ENCODE data around the gene R3HDM2. TPM values are rescaled to one million over a fixed set of nuclear protein-coding genes. Genes with fewer than 3 reads are reported as not detected.

R3HDM2 gene
- total and polyA plus RNA-seq, 4 donors, result 7.4 to 28.9 (median 15.1) TPM

GRCh38 chr12:57464569-57464968 is 33.7 kb upstream of the R3HDM2 start:
- Histone ChIP-seq H3K27ac (ENCODE audit: low read depth in 1 of 2, low read length in 2 of 2) (no peak overlapping the region), H3K4me1 (ENCODE audit: control insufficient read depth in 4 of 4, insufficient read depth in 4 of 4, low read length in 3 of 4) (peaks cover 7 to 27% (median 17%) of the 10 kb centered on the region in 4 donors), H3K27me3 (ENCODE audit: control insufficient read depth in 4 of 4, insufficient read depth in 4 of 4, low read length in 3 of 4) (no peaks in the 10 kb centered on the region), H3K4me3 (ENCODE audit: low read depth in 1 of 3, low read length in 3 of 3) (no peak overlapping the region), H3K9ac (ENCODE audit: low read depth in 1 of 2, low read length in 2 of 2) (no peak overlapping the region), H3K9me3 (ENCODE audit: control insufficient read depth in 4 of 4, low read length in 3 of 4) (no peaks in the 10 kb centered on the region), H3K36me3 (ENCODE audit: control insufficient read depth in 4 of 4, insufficient read depth in 3 of 4, low read depth in 1 of 4, low read length in 3 of 4) (no peaks in the 10 kb centered on the region)
- 94% methylated on average over 12 of the region's 12 CpGs for WGBS
- DNase-seq (ENCODE audit: low spot score), result no peak
- no peak for TF ChIP-seq REST (IDR thresholded peaks at IDR 0.05)
- TF ChIP-seq YY1 (IDR thresholded peaks at IDR 0.05), result no peak
- no peak for TF ChIP-seq ZBTB33 (IDR thresholded peaks at IDR 0.05)
- TF ChIP-seq CTCF (IDR thresholded peaks at IDR 0.05; ENCODE audit: low read depth, low read length, missing input control), result no peak
- no peak for TF ChIP-seq FOXA2 (IDR thresholded peaks at IDR 0.05)
- TF ChIP-seq EGR1 (IDR thresholded peaks at IDR 0.05; ENCODE audit: low read depth in 2 of 2), result no peak
- no peak for TF ChIP-seq HNF4A (conservative IDR thresholded peaks at IDR 0.05)
- no peak for TF ChIP-seq HNF4G (IDR thresholded peaks at IDR 0.05)
- TF ChIP-seq JUND (IDR thresholded peaks at IDR 0.05), result no peak
- no peak for TF ChIP-seq NR2F2 (IDR thresholded peaks at IDR 0.05)
- no peak for TF ChIP-seq TAF1 (conservative IDR thresholded peaks at IDR 0.05)
- TF ChIP-seq RAD21 (IDR thresholded peaks at IDR 0.05), result no peak
- no peak for TF ChIP-seq ATF3 (IDR thresholded peaks at IDR 0.05)
- TF ChIP-seq FOXA1 (IDR thresholded peaks at IDR 0.05), result no peak
- no peak for TF ChIP-seq SP1 (IDR thresholded peaks at IDR 0.05)
- no peak for TF ChIP-seq MAX (IDR thresholded peaks at IDR 0.05)

GRCh38 chr12:57462912-57463253 is 32.0 kb upstream of the R3HDM2 start:
- 29% methylated on average over 5 of the region's 5 CpGs for WGBS
- no peak overlapping the region for H3K27ac ChIP-seq (ENCODE audit: low read depth in 1 of 2, low read length in 2 of 2)
- TF ChIP-seq ATF3 (IDR thresholded peaks at IDR 0.05) (no peak), NR2F2 (IDR thresholded peaks at IDR 0.05) (no peak), SP1 (IDR thresholded peaks at IDR 0.05) (no peak), FOXA2 (IDR thresholded peaks at IDR 0.05) (no peak), GABPA (IDR thresholded peaks at IDR 0.05 in 1 of 2, conservative IDR thresholded peaks at IDR 0.05 in 1 of 2) (no peak), ZBTB33 (IDR thresholded peaks at IDR 0.05) (no peak), RAD21 (IDR thresholded peaks at IDR 0.05) (no peak), REST (IDR thresholded peaks at IDR 0.05) (no peak), HNF4A (conservative IDR thresholded peaks at IDR 0.05) (no peak), TAF1 (conservative IDR thresholded peaks at IDR 0.05) (no peak), RXRA (IDR thresholded peaks at IDR 0.05) (no peak), MAX (IDR thresholded peaks at IDR 0.05) (no peak)

More at GRCh38 chr12:57462912-57463253, 32.0 kb upstream of the R3HDM2 start:
- no peak overlapping the region for H3K9ac ChIP-seq (ENCODE audit: low read depth in 1 of 2, low read length in 2 of 2)
- H3K36me3 ChIP-seq (ENCODE audit: control insufficient read depth in 4 of 4, insufficient read depth in 3 of 4, low read depth in 1 of 4, low read length in 3 of 4), result no peaks in the 10 kb centered on the region
- no peaks in the 10 kb centered on the region for H3K27me3 ChIP-seq (ENCODE audit: control insufficient read depth in 4 of 4, insufficient read depth in 4 of 4, low read length in 3 of 4)
- no peak for DNase-seq (ENCODE audit: low spot score)
- peaks cover 7 to 30% (median 20%) of the 10 kb centered on the region in 4 donors for H3K4me1 ChIP-seq (ENCODE audit: control insufficient read depth in 4 of 4, insufficient read depth in 4 of 4, low read length in 3 of 4)
- H3K4me3 ChIP-seq (ENCODE audit: low read depth in 1 of 3, low read length in 3 of 3), result no peak overlapping the region
- no peaks in the 10 kb centered on the region for H3K9me3 ChIP-seq (ENCODE audit: control insufficient read depth in 4 of 4, low read length in 3 of 4)

Measured in liver (tissue), 9 donors.